Testis (tissue), 3 donors: Measurements from ENCODE around the gene WDR36. TPM values are rescaled to one million over a fixed set of nuclear protein-coding genes. Genes with fewer than 3 reads are reported as not detected.

Experiments
- DNase-seq: peaks from one replicate; pipeline ENCODE4 v3.0.0-alpha.2; 2019
- H3K27ac ChIP-seq, 2 donors: fragments of 200-600 bp; sonication (generic); one replicate each; pipeline ENCODE4 v1.5.1; 2019
- H3K27me3 ChIP-seq: fragments of 200-600 bp; sonication (generic); one replicate; pipeline ENCODE4 v1.5.1; 2019
- H3K36me3 ChIP-seq: fragments of 200-600 bp; sonication (generic); one replicate; pipeline ENCODE4 v1.5.1; 2017; ENCODE audit warnings: low read depth; ENCODE audit errors: missing control alignments
- H3K4me1 ChIP-seq: fragments of 200-600 bp; sonication (generic); one replicate; pipeline ENCODE4 v1.5.1; 2019
- H3K4me3 ChIP-seq, 2 donors: fragments of 200-600 bp; sonication (generic); one replicate each; pipeline ENCODE4 v1.5.1; 2017 to 2019
- H3K9me3 ChIP-seq: fragments of 200-600 bp; sonication (generic); one replicate; pipeline ENCODE4 v1.5.1; 2017
- POLR2A ChIP-seq: fragments of 450-650 bp; IDR thresholded peaks from one replicate; pipeline ENCODE4 v1.6.1; 2017; ENCODE audit warnings: antibody characterized with exemption, mild to moderate bottlenecking, moderate library complexity
- WGBS, 2 donors: methylation state at CpG; one replicate each; pipeline ENCODE4 v1.1.5; 2018; 5-methylcytosine and 5-hydroxymethylcytosine counted together
- intact Hi-C: fragments of 100-400 bp; cut with DNase I; formaldehyde crosslinking; loops from one replicate; pipeline ENCODE4 v1.15.1; 2023; ENCODE audit warnings: low total_unique reads
- polyA plus RNA-seq: library from polyadenylated mRNA; stranded (reverse); fragments of 350-450 nt; fragmentation: Illumina TruSeq; extraction: RNeasy Lipid Tissue Mini Kit (QIAGEN cat#74804); gene quantifications from one replicate; pipeline ENCODE4 v1.2.3, GENCODE V29; 2014; ENCODE audit warnings: low read depth, low replicate concordance; ENCODE audit not compliant: insufficient read depth
- total RNA-seq, 2 donors: library from RNA; depleted of rRNA; stranded (reverse); fragments of >200 nt; gene quantifications; one replicate each; pipeline ENCODE4 v1.2.3, GENCODE V29; 2016
- TF ChIP-seq, protein P1 (sequence below), 3 experiments: fragments of 450-650 bp in 2 of 3; fragments of 200-600 bp in 1 of 3; sonication (generic) in 1 of 3; IDR thresholded peaks; one replicate each; pipeline ENCODE4 v1.5.1; 2016 to 2019; ENCODE audit warnings: antibody characterized with exemption in 3 of 3, mild to moderate bottlenecking in 2 of 3, moderate library complexity in 1 of 3

Gene WDR36
- total and polyA plus RNA-seq, 3 donors from 2014 or later: 11.6 to 23.9 (median 18.0) TPM

DNA sequence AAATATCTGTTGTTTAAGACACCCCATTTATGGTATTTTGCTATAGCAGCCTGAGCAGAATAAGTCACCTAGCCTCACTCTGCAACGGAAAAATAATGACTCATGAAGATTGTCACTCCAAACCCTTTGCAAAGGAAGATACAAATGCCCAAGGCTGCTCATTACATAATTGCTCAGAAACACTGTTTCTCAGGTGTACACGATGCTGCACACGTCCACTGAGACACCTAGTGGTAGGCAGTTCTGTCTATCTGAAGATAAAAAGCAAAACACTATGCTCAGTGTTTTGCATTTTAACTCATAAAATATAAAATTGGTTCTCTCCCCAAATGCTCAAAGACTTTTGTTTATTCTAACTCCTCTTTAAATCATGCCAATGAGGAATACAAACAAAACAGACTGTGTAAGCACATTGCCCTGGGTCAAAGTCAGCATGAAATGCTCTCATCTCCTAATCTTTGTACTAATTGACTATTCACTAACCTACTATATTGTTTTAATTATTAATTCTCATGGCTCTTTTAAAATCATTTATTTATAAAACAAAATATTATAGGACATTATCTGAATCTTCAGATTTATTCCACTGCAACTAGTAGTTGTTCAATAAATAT is 28.3 kb upstream of the WDR36 start:
- H3K4me1 ChIP-seq: no peaks in the 10 kb centered on the region
- H3K4me3 ChIP-seq: no peak overlapping the region
- H3K36me3 ChIP-seq: no peaks in the 10 kb centered on the region
- intact Hi-C loops: no loop called here
- H3K27me3 ChIP-seq: no peaks in the 10 kb centered on the region
- no peak overlapping the region for H3K27ac ChIP-seq
- WGBS, 2 donors: 39 to 50% methylated on average over 3 of the region's 3 CpGs
- TF ChIP-seq, protein P1, sequence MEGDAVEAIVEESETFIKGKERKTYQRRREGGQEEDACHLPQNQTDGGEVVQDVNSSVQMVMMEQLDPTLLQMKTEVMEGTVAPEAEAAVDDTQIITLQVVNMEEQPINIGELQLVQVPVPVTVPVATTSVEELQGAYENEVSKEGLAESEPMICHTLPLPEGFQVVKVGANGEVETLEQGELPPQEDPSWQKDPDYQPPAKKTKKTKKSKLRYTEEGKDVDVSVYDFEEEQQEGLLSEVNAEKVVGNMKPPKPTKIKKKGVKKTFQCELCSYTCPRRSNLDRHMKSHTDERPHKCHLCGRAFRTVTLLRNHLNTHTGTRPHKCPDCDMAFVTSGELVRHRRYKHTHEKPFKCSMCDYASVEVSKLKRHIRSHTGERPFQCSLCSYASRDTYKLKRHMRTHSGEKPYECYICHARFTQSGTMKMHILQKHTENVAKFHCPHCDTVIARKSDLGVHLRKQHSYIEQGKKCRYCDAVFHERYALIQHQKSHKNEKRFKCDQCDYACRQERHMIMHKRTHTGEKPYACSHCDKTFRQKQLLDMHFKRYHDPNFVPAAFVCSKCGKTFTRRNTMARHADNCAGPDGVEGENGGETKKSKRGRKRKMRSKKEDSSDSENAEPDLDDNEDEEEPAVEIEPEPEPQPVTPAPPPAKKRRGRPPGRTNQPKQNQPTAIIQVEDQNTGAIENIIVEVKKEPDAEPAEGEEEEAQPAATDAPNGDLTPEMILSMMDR (IDR thresholded peaks at IDR 0.05): no peak
- no peak for TF ChIP-seq POLR2A
- DNase-seq: no peak
- H3K9me3 ChIP-seq: no peaks in the 10 kb centered on the region

- Histone ChIP-seq H3K36me3 (no peaks in the 10 kb centered on the region), H3K4me1 (no peaks in the 10 kb centered on the region), H3K27me3 (no peaks in the 10 kb centered on the region), H3K9me3 (no peaks in the 10 kb centered on the region), H3K27ac (no peak overlapping the region), H3K4me3 (no peak overlapping the region)
- no peak for TF ChIP-seq POLR2A
- TF ChIP-seq, protein P1 (IDR thresholded peaks at IDR 0.05): no peak
- intact Hi-C loops: no loop called here
- DNase-seq: no peak
- 76 to 87% methylated on average over 2 of the region's 2 CpGs for WGBS, 2 donors
These were observed 25.7 kb upstream of the WDR36 start for GRCh38 chr5:111066261-111066938.

- Histone ChIP-seq H3K27me3 (no peaks in the 10 kb centered on the region), H3K27ac (no peak overlapping the region), H3K4me3 (no peak overlapping the region), H3K36me3 (no peaks in the 10 kb centered on the region), H3K4me1 (no peaks in the 10 kb centered on the region), H3K9me3 (no peaks in the 10 kb centered on the region)
- DNase-seq: no peak
- no peak for TF ChIP-seq POLR2A
- 75 to 80% methylated on average over 2 of the region's 2 CpGs for WGBS, 2 donors
- intact Hi-C loops: no loop called here
These were observed 23.9 kb upstream of the WDR36 start for GRCh38 chr5:111068213-111068612.

DNA sequence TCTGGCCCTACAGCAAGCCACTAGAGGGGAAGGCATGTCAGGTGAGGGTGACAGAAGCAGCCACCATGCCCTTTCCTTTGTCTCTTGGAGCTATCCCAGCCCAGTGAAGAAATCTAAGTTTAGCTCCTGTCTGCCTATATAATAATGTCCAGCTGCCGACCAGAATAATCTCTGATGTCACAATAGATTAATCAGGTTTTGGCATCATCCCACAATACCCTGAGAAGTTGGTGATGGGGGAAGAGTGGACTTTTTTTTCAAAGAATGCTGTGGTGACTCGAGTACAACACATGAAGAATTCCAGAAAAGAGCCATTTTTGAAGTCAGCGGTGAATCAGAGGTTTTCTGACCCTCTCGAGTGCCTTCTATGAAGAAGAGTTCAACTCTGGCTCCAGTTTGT is 22.3 kb upstream of the WDR36 start:
- no peak for DNase-seq
- H3K27ac ChIP-seq: no peak overlapping the region

More for the DNA sequence above, 22.3 kb upstream of the WDR36 start:
- intact Hi-C loops: no loop called here
- Histone ChIP-seq H3K27me3 (no peaks in the 10 kb centered on the region), H3K9me3 (no peaks in the 10 kb centered on the region), H3K4me3 (peak overlapping the region in 1 of 2 donors; percentile 8), H3K4me1 (no peaks in the 10 kb centered on the region), H3K36me3 (no peaks in the 10 kb centered on the region)
- WGBS, 2 donors: 22 to 26% methylated on average over 4 of the region's 4 CpGs
- TF ChIP-seq POLR2A: no peak
- TF ChIP-seq, protein P1 (IDR thresholded peaks at IDR 0.05): no peak
